HG02623 (cell line): ENCODE results near the gene FBXO42.
"Not testable (repeated sequence)": the region's sequence is repeated elsewhere in the genome, so short reads cannot be mapped to it uniquely, and the experiment has no call there.

Experiments
- ATAC-seq: cut with Tn5 transposase; IDR thresholded peaks from one replicate; pipeline ENCODE4 v1.9.1; 2021; ENCODE audit warnings: moderate library complexity; ENCODE audit not compliant: unreplicated experiment

The FBXO42 gene

GRCh38 chr1:16266411-16267118 lies 85.7 kb downstream of the FBXO42 start:
- ATAC-seq = no peak

DNA sequence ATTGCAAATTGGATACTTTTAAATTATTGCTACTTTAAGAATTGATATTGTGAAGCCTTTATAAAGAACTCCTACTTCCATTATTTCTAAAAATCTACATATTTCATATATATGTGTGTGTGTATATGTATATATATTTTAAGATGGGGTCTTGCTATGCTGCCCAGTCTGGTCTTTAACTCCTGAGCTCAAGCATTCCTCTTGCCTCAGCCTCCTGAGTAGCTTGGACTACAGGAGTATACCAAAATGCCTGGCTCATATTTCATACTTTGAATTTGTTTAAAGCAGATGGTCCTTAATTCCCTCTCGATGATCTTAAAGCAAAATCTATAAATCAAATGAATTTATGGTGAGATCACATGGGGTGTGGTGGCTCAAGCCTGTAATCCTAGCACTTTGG lies 90.2 kb downstream of the FBXO42 start:
- ATAC-seq = no peak

- no peak for ATAC-seq
Observed at GRCh38 chr1:16260814-16261213, 91.5 kb downstream of the FBXO42 start.

- no peak for ATAC-seq
Observed at GRCh38 chr1:16258591-16259135, 93.6 kb downstream of the FBXO42 start.

DNA sequence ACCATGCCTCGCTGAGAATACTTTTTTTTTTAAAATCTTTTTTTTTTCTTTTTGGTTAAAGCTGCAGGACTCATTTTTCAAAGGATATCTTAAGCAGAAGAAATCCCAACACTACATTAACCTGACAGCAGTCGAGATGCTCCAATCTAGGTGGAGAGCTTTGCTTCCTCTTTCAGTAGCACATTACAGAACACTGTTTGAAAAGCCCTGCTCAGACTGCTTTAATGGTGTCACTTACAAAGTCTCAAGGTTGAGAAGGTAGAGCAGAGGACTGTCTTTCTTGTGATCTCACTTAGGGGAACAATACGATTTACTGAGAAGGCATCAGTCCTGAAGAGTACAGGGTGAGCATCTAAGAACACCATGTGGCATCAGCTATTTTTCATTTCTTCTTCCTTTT lies 94.3 kb downstream of the FBXO42 start:
- no peak for ATAC-seq

DNA sequence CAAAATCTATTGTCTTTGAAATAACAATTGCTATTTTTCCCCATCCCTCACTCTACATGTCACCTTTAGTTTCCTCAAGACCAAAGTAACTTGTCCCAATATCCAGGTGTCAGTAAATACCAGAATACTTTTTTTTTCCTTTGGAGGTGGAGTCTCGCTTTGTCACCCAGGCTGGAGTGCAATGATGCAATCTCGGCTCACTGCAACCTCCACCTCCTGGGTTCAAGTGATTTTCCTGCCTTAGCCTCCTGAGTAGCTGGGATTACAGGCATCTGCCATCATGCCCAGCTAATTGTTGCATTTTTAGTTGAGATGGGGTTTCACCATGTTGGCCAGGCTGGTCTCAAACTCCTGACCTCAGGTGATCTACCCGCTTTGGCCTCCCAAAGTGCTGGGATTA lies 94.7 kb downstream of the FBXO42 start:
- not testable (repeated sequence) for ATAC-seq

GRCh38 chr1:16256478-16256877 lies 95.8 kb downstream of the FBXO42 start:
- ATAC-seq = no peak

GRCh38 chr1:16254263-16254928 lies 97.9 kb downstream of the FBXO42 start:
- no peak for ATAC-seq

DNA sequence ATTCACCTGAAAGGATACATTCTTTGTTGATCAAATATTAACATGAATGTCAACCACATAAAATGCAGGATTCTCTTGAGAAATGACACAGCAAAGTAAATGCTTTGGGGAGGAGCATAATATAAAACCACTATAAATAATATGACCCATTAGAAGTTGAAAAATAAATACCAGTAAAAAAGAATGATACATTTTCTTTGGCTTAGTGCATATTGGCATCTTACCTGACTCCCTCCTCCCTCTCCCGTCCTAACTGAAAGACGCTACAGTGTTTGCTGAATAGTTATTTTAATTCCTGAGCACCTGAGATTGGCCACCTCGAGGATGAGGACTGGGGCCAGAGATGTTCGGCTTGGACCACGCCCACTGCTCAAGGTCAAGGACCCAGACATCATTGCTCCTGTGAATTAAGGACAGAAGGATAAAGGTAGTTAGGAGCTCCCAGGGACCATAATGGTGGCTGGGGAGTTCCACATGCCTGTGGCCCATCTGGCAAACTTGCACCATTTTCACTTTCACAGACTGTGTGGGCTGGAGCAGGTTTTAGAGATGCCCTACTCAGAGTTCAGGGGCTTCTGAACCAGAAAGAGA lies 98.9 kb downstream of the FBXO42 start:
- ATAC-seq = no peak

DNA sequence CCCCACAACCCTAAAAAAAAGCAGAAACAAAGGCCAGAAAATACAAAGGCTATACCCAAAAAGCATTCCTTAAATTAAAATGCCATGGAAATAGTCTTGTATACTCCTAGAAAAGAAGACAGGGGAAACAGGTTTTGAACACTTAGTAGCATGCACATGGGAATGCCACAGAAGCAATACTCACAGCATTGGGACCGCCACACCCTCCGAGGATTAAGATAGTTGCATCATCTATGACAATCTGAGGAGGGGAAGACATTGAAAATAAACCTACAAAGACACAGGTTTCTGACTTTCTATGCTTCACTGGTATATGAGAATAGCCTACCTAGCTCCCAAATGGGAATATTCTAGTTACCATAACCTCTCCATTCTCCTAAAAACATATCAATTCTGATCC lies 99.4 kb downstream of the FBXO42 start:
- no peak for ATAC-seq

DNA sequence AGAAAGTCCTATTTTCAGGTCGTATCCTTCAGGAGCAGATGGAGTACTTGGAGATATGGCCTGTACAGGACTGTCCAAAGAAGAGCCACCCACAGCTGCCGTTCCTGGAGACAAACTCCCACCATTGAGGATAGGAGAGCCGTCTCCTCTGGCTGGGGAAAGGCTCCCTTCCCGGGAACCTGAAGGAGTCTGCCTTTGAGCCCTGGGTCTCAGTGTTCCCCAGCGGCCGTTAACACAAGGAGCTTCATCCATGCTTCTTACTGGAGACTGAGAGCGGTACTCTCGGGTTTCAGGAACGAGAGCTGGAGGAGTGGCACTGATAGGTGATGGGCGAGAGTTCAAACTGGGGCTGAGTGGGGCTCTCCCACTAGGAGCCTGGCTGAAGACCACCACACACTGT lies 100.9 kb downstream of the FBXO42 start:
- ATAC-seq = no peak

- ATAC-seq = no peak
Observed at GRCh38 chr1:16250524-16251251, 101.6 kb downstream of the FBXO42 start.

DNA sequence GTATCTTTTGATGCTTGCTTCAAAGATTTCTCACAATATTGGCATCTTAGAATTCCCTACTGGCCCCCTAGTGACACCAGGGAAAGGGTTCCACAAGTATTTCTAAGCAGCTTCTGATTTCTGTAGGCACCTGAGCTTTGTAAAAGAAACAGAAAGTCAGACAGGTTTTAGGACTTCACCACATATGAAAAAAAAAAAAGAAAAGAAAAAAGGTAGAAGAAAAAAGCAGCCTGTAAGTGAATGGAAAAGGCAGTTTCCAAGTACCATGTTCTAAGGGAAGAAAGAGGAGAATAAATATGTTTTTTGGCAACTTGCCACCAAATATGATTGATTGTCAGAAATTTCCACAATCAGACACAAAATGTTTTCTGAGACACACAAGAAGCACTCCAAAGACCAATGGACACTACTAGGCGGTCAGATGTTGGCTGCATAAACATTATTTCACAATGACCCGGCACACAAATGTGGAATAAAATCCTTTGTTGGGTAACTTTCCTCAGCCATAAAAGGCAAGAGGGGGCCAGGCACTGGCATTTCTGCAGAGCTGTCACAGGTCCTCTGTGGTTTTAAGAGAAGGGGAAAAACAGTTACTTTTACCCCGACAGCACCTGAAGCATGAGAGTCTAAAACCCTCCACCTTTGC lies 102.6 kb downstream of the FBXO42 start:
- no peak for ATAC-seq

DNA sequence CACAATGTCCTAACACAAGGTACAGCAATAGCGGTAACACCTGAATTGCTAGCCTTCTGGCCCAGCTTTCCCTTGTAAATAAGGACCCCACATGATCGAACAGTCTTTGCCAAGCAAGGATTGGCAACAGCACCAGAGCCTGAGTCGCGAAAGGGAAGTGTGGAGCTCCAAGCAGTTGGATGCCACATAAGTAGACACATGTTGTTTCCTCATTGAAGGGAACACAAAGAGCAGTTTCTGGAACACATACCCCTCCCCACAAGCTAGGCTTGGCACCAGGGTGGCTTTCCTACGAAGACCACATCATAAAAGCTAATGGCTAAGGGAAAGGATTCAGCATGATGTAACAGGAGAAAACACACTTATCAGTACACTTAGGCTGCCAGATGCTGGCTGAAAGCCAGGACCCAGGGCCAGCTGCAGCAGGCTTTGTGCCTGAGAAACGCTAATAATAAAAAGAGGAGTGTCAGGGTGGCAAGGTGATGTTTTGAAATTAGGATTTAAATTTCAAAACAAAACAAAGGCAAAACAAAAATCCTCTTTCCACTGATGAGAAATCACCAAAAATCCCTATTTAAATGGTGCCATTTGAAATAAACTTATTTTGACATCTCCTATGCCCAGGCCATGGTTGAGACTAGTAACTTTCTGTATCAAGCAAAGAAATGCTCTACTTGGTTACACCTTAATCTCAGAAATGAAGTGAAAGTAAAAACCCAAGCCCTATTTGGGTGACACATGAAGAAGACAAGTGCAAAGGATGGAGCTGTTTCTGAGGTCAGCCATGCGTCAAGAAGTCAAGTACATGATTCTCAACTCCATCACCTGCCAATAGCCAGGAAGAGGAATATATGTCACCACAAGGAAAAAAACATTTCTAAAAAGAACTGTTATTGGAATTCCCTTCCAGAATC lies 103.4 kb downstream of the FBXO42 start:
- no peak for ATAC-seq

- no peak for ATAC-seq
Observed at GRCh38 chr1:16248007-16248436, 104.3 kb downstream of the FBXO42 start.

GRCh38 chr1:16247441-16247840 lies 104.8 kb downstream of the FBXO42 start:
- no peak for ATAC-seq

DNA sequence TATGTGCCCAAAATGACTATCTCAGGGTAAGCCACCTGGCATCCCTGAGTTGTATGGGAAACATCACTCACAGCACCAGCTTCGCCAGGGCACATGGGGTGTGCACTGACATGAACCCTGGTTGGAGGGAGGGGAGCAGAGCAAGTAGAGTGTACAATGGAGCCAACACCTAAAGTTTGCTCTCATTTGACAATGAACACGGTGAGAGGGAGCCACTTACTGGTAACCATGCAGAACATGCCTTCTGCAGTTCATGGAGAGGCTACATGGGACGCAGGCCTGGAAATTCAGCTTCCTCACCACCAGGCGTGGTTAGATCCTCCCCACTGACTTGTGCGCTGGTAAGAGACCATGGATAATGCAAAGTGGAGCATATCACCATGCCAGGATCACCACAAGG lies 105.3 kb downstream of the FBXO42 start:
- no peak for ATAC-seq

DNA sequence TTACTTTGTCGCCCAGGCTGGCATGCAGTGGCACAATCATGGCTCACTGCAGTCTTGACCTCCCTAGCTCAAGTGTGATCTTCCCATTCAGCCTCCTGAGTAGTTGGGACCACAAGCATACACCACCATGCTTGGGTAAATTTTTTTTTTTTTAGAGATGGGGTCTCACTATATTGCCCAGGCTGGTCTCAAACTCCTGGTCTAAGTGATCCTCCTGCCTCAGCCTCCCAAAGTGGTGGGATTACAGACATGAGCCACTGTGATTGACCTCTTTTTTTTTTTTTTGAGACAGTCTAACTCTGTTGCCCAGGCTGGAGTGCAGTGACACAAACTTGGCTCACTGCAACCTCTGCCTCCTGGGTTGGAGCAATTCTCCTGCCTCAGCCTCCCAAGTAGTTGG lies 106.0 kb downstream of the FBXO42 start:
- ATAC-seq = not testable (repeated sequence)

DNA sequence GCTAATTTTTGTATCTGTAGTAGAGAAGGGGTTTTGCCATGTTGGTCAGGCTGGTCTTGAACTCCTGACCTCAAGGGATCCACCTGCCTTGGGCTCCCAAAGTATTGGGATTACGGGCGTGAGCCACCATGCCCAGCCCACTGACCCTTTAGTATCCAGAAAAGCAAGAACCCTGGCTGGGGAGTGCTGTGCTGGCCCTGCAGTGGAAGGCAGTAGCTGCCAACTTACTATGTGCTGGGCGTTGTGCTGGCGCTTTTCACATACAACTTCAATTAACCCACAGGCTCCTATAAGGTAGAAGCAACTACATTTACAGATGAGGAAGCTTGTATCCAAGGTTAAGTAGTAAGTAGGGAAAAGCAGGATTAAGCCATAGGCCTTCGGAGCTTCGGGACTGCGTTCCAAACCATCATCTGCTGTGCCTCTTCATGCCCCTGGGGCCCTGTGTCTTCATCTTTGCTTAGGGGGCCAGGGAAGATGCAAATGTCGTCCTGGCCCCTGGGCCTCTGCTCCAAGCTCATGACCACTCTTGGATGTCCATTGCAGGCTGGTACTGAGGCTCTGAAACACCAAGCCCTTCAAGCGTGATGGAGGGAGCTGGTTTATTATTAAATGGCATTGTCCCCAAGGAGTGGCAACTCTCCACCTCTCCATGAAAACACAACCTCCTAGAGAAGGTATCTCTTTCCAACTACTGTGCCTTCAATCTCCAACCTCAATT lies 106.6 kb downstream of the FBXO42 start:
- ATAC-seq = no peak
